WTC11 (cell line): ENCODE measurements around the gene HAPSTR1. TPM values are rescaled to one million over a fixed set of nuclear protein-coding genes. Genes with fewer than 3 reads are reported as not detected.

Source experiments
- ATAC-seq: fragments of 200-7000 bp; cut with Tn5 transposase; 2 replicates; pipeline ENCODE4 v1.10.0; 2021; ENCODE audit warnings: mild to moderate bottlenecking, moderate library complexity
- CTCF ChIA-PET: fragments of 300-600 bp; sonication (Branson Sonifier 250); formaldehyde crosslinking; loops from one replicate; lab custom pipeline; 2021; ENCODE audit warnings: antibody characterized with exemption; lab: Charles Lee
- POLR2A ChIA-PET: fragments of 350-600 bp; sonication (Branson Sonifier 250); formaldehyde crosslinking; loops from one replicate; lab custom pipeline; 2021; ENCODE audit warnings: antibody characterized with exemption; lab: Charles Lee
- DNase-seq: peaks from one replicate; pipeline ENCODE4 v3.0.0; 2021; ENCODE audit warnings: low spot score
- H3K27ac Mint-ChIP-seq: 2 replicates; pipeline ENCODE4 v1.8.0; 2021; ENCODE audit warnings: mixed read lengths
- H3K27me3 Mint-ChIP-seq: 2 replicates; pipeline ENCODE4 v1.8.0; 2021; ENCODE audit warnings: low read depth, mild to moderate bottlenecking, moderate library complexity, mixed read lengths
- H3K36me3 Mint-ChIP-seq: 2 replicates; pipeline ENCODE4 v1.8.0; 2021; ENCODE audit warnings: mixed read lengths
- H3K4me1 Mint-ChIP-seq: 2 replicates; pipeline ENCODE4 v1.8.0; 2022; ENCODE audit warnings: mixed read lengths
- H3K4me3 Mint-ChIP-seq: 2 replicates; pipeline ENCODE4 v1.8.0; 2021; ENCODE audit warnings: mild to moderate bottlenecking, moderate library complexity, mixed read lengths
- H3K9me3 Mint-ChIP-seq: 2 replicates; pipeline ENCODE4 v1.8.0; 2021; ENCODE audit warnings: mixed read lengths
- ARID4B ChIP-seq: sonication (generic); formaldehyde crosslinking; IDR thresholded peaks from 2 replicates; pipeline ENCODE4 v1.8.0; 2023; ENCODE audit warnings: missing genetic modification reagents, mild to moderate bottlenecking, borderline replicate concordance
- ATF6 ChIP-seq: sonication (generic); formaldehyde crosslinking; IDR thresholded peaks from 2 replicates; pipeline ENCODE4 v1.8.1; 2023; ENCODE audit warnings: mild to moderate bottlenecking, missing genetic modification reagents
- E2F1 ChIP-seq: sonication (generic); formaldehyde crosslinking; IDR thresholded peaks from 2 replicates; pipeline ENCODE4 v1.8.0; 2022; ENCODE audit warnings: mild to moderate bottlenecking, missing genetic modification reagents
- ELF4 ChIP-seq: sonication (generic); formaldehyde crosslinking; IDR thresholded peaks from 2 replicates; pipeline ENCODE4 v1.8.1; 2022; ENCODE audit warnings: low read depth, mild to moderate bottlenecking, moderate library complexity, missing genetic modification reagents
- FOXP1 ChIP-seq: sonication (generic); formaldehyde crosslinking; IDR thresholded peaks from 2 replicates; pipeline ENCODE4 v1.8.0; 2022; ENCODE audit warnings: missing genetic modification reagents, mild to moderate bottlenecking, moderate library complexity, borderline replicate concordance
- GRHL2 ChIP-seq: fragments of 250-450 bp; sonication (Bioruptor Pico); IDR thresholded peaks from 2 replicates; pipeline ENCODE4 v1.8.0; 2022; ENCODE audit warnings: mild to moderate bottlenecking, moderate library complexity; ENCODE audit not compliant: insufficient replicate concordance, severe bottlenecking
- IRF2 ChIP-seq: sonication (generic); formaldehyde crosslinking; IDR thresholded peaks from 2 replicates; pipeline ENCODE4 v1.8.0; 2022; ENCODE audit warnings: low read depth, missing genetic modification reagents, borderline replicate concordance
- MXD4 ChIP-seq: fragments of 250-450 bp; sonication (Bioruptor Pico); IDR thresholded peaks from 2 replicates; pipeline ENCODE4 v1.8.0; 2021; ENCODE audit warnings: mild to moderate bottlenecking, moderate library complexity, borderline replicate concordance
- NFE2L1 ChIP-seq: sonication (generic); formaldehyde crosslinking; IDR thresholded peaks from 2 replicates; pipeline ENCODE4 v1.8.1; 2023; ENCODE audit warnings: missing genetic modification reagents
- NR2C2 ChIP-seq: sonication (generic); formaldehyde crosslinking; IDR thresholded peaks from 2 replicates; pipeline ENCODE4 v1.8.0; 2022; ENCODE audit warnings: mild to moderate bottlenecking, missing genetic modification reagents
- PRRX2 ChIP-seq: fragments of 250-450 bp; sonication (Bioruptor Pico); IDR thresholded peaks from 2 replicates; pipeline ENCODE4 v1.8.0; 2021; ENCODE audit warnings: mild to moderate bottlenecking
- RELA ChIP-seq: sonication (generic); formaldehyde crosslinking; IDR thresholded peaks from 2 replicates; pipeline ENCODE4 v1.8.1; 2022; ENCODE audit warnings: missing genetic modification reagents, mild to moderate bottlenecking, borderline replicate concordance
- SMAD3 ChIP-seq: sonication (generic); formaldehyde crosslinking; IDR thresholded peaks from 2 replicates; pipeline ENCODE4 v1.8.0; 2022; ENCODE audit warnings: missing genetic modification reagents, mild to moderate bottlenecking, borderline replicate concordance
- SP1 ChIP-seq: sonication (generic); formaldehyde crosslinking; conservative IDR thresholded peaks from 2 replicates; pipeline ENCODE4 v1.8.1; 2022; ENCODE audit warnings: missing genetic modification reagents
- STAT6 ChIP-seq: sonication (generic); formaldehyde crosslinking; conservative IDR thresholded peaks from 2 replicates; pipeline ENCODE4 v1.8.1; 2023; ENCODE audit warnings: mild to moderate bottlenecking, low read depth, missing genetic modification reagents, moderate library complexity
- TEAD1 ChIP-seq: sonication (generic); formaldehyde crosslinking; IDR thresholded peaks from 2 replicates; pipeline ENCODE4 v1.8.0; 2022; ENCODE audit warnings: mild to moderate bottlenecking, missing genetic modification reagents
- ZNF232 ChIP-seq: sonication (generic); formaldehyde crosslinking; IDR thresholded peaks from 2 replicates; pipeline ENCODE4 v1.8.0; 2022; ENCODE audit warnings: mild to moderate bottlenecking, missing genetic modification reagents
- ZNF416 ChIP-seq: fragments of 250-450 bp; sonication (Bioruptor Pico); IDR thresholded peaks from 2 replicates; pipeline ENCODE4 v1.9.0; 2021; ENCODE audit warnings: mild to moderate bottlenecking, inconsistent platforms
- ZNF532 ChIP-seq: fragments of 250-450 bp; sonication (Bioruptor Pico); IDR thresholded peaks from 2 replicates; pipeline ENCODE4 v1.9.0; 2021; ENCODE audit warnings: mild to moderate bottlenecking, borderline replicate concordance
- total RNA-seq: library from RNA; stranded (reverse); gene quantifications from 3 replicates; pipeline ENCODE4 v1.2.3, GENCODE V29; 2021

Gene HAPSTR1
- total RNA-seq, 1 experiment from 2014 or later, result 54.3 TPM

- TF ChIP-seq ZNF532 (CRISPR knock-in tag) (no peak), ARID4B (CRISPR knock-in tag) (no peak), ZNF416 (CRISPR knock-in tag) (no peak), MXD4 (CRISPR knock-in tag) (no peak), FOXP1 (no peak), SP1 (no peak), ZNF232 (CRISPR knock-in tag) (no peak)
Observed at GRCh38 chr16:9081158-9081557, 10.3 kb upstream of the HAPSTR1 start (continued).

- no peaks in the 10 kb centered on the region; the same call in 1 of the 2 replicates for H3K27me3 Mint-ChIP-seq
- ATAC-seq (no peak), DNase-seq (no peak)
- no peak overlapping the region for H3K4me3 Mint-ChIP-seq
- ChIA-PET POLR2A (interaction anchor here (1.1 kb wide), 1 partner anchor 10 kb away, joined by 3 read pairs; the partner anchor contains the start of gene HAPSTR1), CTCF (interaction anchor here (0.7 kb wide), 1 partner anchor 833 kb away, joined by 3 read pairs; no protein-coding TSS in a partner anchor)
- peaks cover 3% of the 10 kb centered on the region; the same call in 1 of the 2 replicates for H3K4me1 Mint-ChIP-seq
- H3K9me3 Mint-ChIP-seq, result peaks cover 12% of the 10 kb centered on the region
- TF ChIP-seq FOXP1, result no peak
- TF ChIP-seq SMAD3 (CRISPR knock-in tag), result no peak
- TF ChIP-seq IRF2 (CRISPR knock-in tag), result no peak
- TF ChIP-seq ELF4, result no peak
- no peak for TF ChIP-seq ATF6 (CRISPR knock-in tag)
- no peak for TF ChIP-seq E2F1 (CRISPR knock-in tag)
- TF ChIP-seq STAT6, result no peak
- TF ChIP-seq GRHL2 (CRISPR knock-in tag), result no peak
- TF ChIP-seq PRRX2, result no peak
- no peak for TF ChIP-seq NFE2L1
- TF ChIP-seq RELA (CRISPR knock-in tag), result no peak
- TF ChIP-seq NR2C2 (CRISPR knock-in tag), result no peak
- no peak for TF ChIP-seq TEAD1
- peaks cover 8% of the 10 kb centered on the region for H3K36me3 Mint-ChIP-seq
- no peak overlapping the region for H3K27ac Mint-ChIP-seq
Observed at GRCh38 chr16:9081843-9082242, 9.6 kb upstream of the HAPSTR1 start.
